B cell (primary cell): Measurements from ENCODE around the gene TBC1D2. TPM values are rescaled to one million over a fixed set of nuclear protein-coding genes. Genes with fewer than 3 reads are reported as not detected.

Experiments used
- ATAC-seq: fragments of 200-7000 bp; cut with Tn5 transposase; one replicate; pipeline ENCODE4 v1.10.0; 2021; ENCODE audit warnings: low read depth, mild to moderate bottlenecking, moderate number of reproducible peaks, moderate library complexity
- CTCF ChIA-PET: fragments of 350-600 bp; sonication (Branson Sonifier 250); formaldehyde crosslinking; loops from one replicate; lab custom pipeline; 2021; ENCODE audit warnings: antibody characterized with exemption, inconsistent platforms; lab: Charles Lee
- POLR2A ChIA-PET: fragments of 350-600 bp; sonication (Branson Sonifier 250); formaldehyde crosslinking; loops from one replicate; lab custom pipeline; 2021; ENCODE audit warnings: antibody characterized with exemption; lab: Charles Lee
- DNase-seq: peaks from one replicate; pipeline ENCODE4 v3.0.0; 2013
- H2AFZ ChIP-seq: 2 replicates; pipeline ENCODE4 v1.6.1; 2012; ENCODE audit warnings: mild to moderate bottlenecking, low read depth, low read length; ENCODE audit not compliant: insufficient read depth, poor library complexity, severe bottlenecking
- H3K27ac ChIP-seq, 2 donors: 1 replicate in 1 of 2; 2 replicates in 1 of 2; pipeline ENCODE4 v1.5.1; 2012 to 2013; ENCODE audit warnings: low read length in 2 of 2, mild to moderate bottlenecking in 2 of 2, moderate library complexity in 1 of 2
- H3K27me3 ChIP-seq, 4 experiments: fragments of 200-600 bp in 1 of 4; sonication (generic) in 1 of 4; replicated peaks in 1 of 4; 1 replicate in 2 of 4; 2 replicates in 2 of 4; pipeline versions ENCODE4 v1.6.1 to v1.7.0; 2013 to 2016; ENCODE audit warnings: low read length in 3 of 4, mild to moderate bottlenecking in 2 of 4, mixed read lengths in 1 of 4, moderate library complexity in 1 of 4; ENCODE audit not compliant: insufficient read depth in 4 of 4, control insufficient read depth in 3 of 4; ENCODE audit errors: control extremely low read depth in 1 of 4
- H3K36me3 ChIP-seq, 2 experiments: replicated peaks in 1 of 2; 1 replicate in 1 of 2; 2 replicates in 1 of 2; pipeline versions ENCODE4 v1.6.1 to v1.7.1; 2013; ENCODE audit warnings: low read length in 1 of 2; ENCODE audit not compliant: insufficient read depth in 2 of 2, control insufficient read depth in 1 of 2; ENCODE audit errors: control extremely low read depth in 1 of 2, extremely low read depth in 1 of 2
- H3K4me1 ChIP-seq, 2 donors: fragments of 200-600 bp in 1 of 2; sonication (generic) in 1 of 2; 1 replicate in 1 of 2; 2 replicates in 1 of 2; pipeline versions ENCODE4 v1.5.1 to v1.6.1; 2013 to 2017; ENCODE audit warnings: low read length in 2 of 2; ENCODE audit not compliant: control insufficient read depth in 2 of 2, insufficient read depth in 2 of 2
- H3K4me2 ChIP-seq: replicated peaks from 2 replicates; pipeline ENCODE3; 2012; ENCODE audit warnings: mild to moderate bottlenecking, low read depth, low read length; ENCODE audit not compliant: poor library complexity, severe bottlenecking
- H3K4me3 ChIP-seq, 5 experiments: fragments of 200-600 bp in 1 of 5; sonication (generic) in 1 of 5; 1 replicate in 3 of 5; 2 replicates in 2 of 5; pipeline versions ENCODE4 v1.5.1 to v1.7.0; 2011 to 2016; ENCODE audit warnings: low read length in 4 of 5, mild to moderate bottlenecking in 4 of 5, low read depth in 2 of 5, control low read depth in 1 of 5, moderate library complexity in 1 of 5; ENCODE audit not compliant: insufficient read depth in 1 of 5; ENCODE audit errors: control extremely low read depth in 1 of 5, extremely low read depth in 1 of 5
- H3K79me2 ChIP-seq: fragments of 200-600 bp; sonication (generic); one replicate; pipeline ENCODE4 v1.6.0; 2016; ENCODE audit warnings: low read length; ENCODE audit not compliant: control insufficient read depth, insufficient read depth
- H3K9ac ChIP-seq: fragments of 200-600 bp; sonication (generic); 2 replicates; pipeline ENCODE4 v1.6.1; 2017; ENCODE audit warnings: mild to moderate bottlenecking, low read length, moderate library complexity
- H3K9me3 ChIP-seq, 3 donors: one replicate each; pipeline versions ENCODE4 v1.6.1 to v1.7.1; 2013; ENCODE audit warnings: low read length in 2 of 3; ENCODE audit not compliant: control insufficient read depth in 2 of 3, insufficient read depth in 1 of 3; ENCODE audit errors: control extremely low read depth in 1 of 3
- H4K20me1 ChIP-seq: 2 replicates; pipeline ENCODE4 v1.6.0; 2012; ENCODE audit warnings: mild to moderate bottlenecking, low read length; ENCODE audit not compliant: insufficient read depth, control insufficient read depth, poor library complexity, severe bottlenecking
- H3K27ac Mint-ChIP-seq: one replicate; pipeline ENCODE4 v1.8.0; 2021; ENCODE audit warnings: mixed read lengths
- H3K27me3 Mint-ChIP-seq: one replicate; pipeline ENCODE4 v1.8.0; 2021; ENCODE audit warnings: mixed read lengths
- H3K4me1 Mint-ChIP-seq: one replicate; pipeline ENCODE4 v1.8.0; 2021; ENCODE audit warnings: mixed read lengths
- H3K4me3 Mint-ChIP-seq: one replicate; pipeline ENCODE4 v1.8.0; 2021; ENCODE audit warnings: mixed read lengths
- H3K9me3 Mint-ChIP-seq: one replicate; pipeline ENCODE4 v1.8.0; 2022; ENCODE audit warnings: mixed read lengths; ENCODE audit not compliant: insufficient read depth
- CTCF ChIP-seq: fragments of 200-600 bp; IDR thresholded peaks from one replicate; pipeline ENCODE4 v1.8.0; 2022; ENCODE audit warnings: antibody characterized with exemption, mild to moderate bottlenecking
- EZH2 ChIP-seq: IDR thresholded peaks from 2 replicates; pipeline ENCODE4 v1.6.1; 2012; ENCODE audit warnings: borderline replicate concordance, low read depth, mild to moderate bottlenecking, moderate library complexity, low read length; ENCODE audit not compliant: insufficient read depth, poor library complexity, severe bottlenecking
- WGBS: methylation state at CpG from one replicate; pipeline ENCODE4 v1.1.5; 2013; ENCODE audit warnings: missing lambda C conversion rate; ENCODE audit not compliant: insufficient coverage; 5-methylcytosine and 5-hydroxymethylcytosine counted together
- intact Hi-C: fragments of 100-400 bp; cut with micrococcal nuclease; formaldehyde crosslinking; loops from one replicate; pipeline ENCODE4 v1.10.0; 2022
- polyA plus RNA-seq: library from polyadenylated mRNA; depleted of rRNA; stranded (reverse); fragments of >200 nt; gene quantifications from 2 replicates; pipeline ENCODE4 v1.2.3, GENCODE V29; 2012
- total RNA-seq, 2 donors: library from RNA; stranded (reverse); fragments of 120-200 nt in 1 of 2; gene quantifications; 1 replicate in 1 of 2; 2 replicates in 1 of 2; pipeline versions ENCODE4 v1.2.3 to v1.2.4, GENCODE V29; 2013 to 2022

TBC1D2 gene
- total and polyA plus RNA-seq, 2 donors (not counting 1 experiment from before 2014, with no cell fraction given), result 5.0 to 5.3 TPM

- Histone ChIP-seq H3K79me2 (no peaks in the 10 kb centered on the region), H2AFZ (no peak overlapping the region), H3K36me3 (peaks cover 0 to 4% of the 10 kb centered on the region in 2 experiments), H3K27me3 (no peaks in the 10 kb centered on the region), H3K9me3 (no peaks in the 10 kb centered on the region), H3K4me2 (no peak overlapping the region), H3K9ac (no peak overlapping the region), H3K27ac (no peak overlapping the region), H4K20me1 (no peaks in the 10 kb centered on the region), H3K4me1 (peaks cover 4 to 10% of the 10 kb centered on the region in 2 donors), H3K4me3 (no peak overlapping the region)
- no peaks in the 10 kb centered on the region for H3K9me3 Mint-ChIP-seq
- no peak overlapping the region for H3K27ac Mint-ChIP-seq
- no peak for DNase-seq
- H3K27me3 Mint-ChIP-seq, result no peaks in the 10 kb centered on the region
- H3K4me1 Mint-ChIP-seq, result peaks cover 5% of the 10 kb centered on the region
- 89% methylated on average over 4 of the region's 4 CpGs for WGBS
- no peak for ATAC-seq
- POLR2A ChIA-PET, result no interaction called here
- TF ChIP-seq EZH2 (no peak), CTCF (no peak)
- no peak overlapping the region for H3K4me3 Mint-ChIP-seq
- intact Hi-C loops, result loop anchor here (5.0 kb wide), 1 partner anchor 120 kb away; no protein-coding TSS in a partner anchor
- CTCF ChIA-PET, result interaction anchor here (1.4 to 4.7 kb wide), 7 partner anchors 9 to 133 kb away, joined by 3 to 35 read pairs (median 8); partner anchors contain the start of gene TBC1D2
Measured at GRCh38 chr9:98207606-98208005, 47.8 kb downstream of the TBC1D2 start.

GRCh38 chr9:98206754-98207153, 48.7 kb downstream of the TBC1D2 start:
- H3K4me1 ChIP-seq, result peaks cover 4 to 10% of the 10 kb centered on the region in 2 donors
- no peaks in the 10 kb centered on the region for H3K27me3 Mint-ChIP-seq
- H4K20me1 ChIP-seq, result no peaks in the 10 kb centered on the region
- ATAC-seq (no peak), DNase-seq (no peak)
- H2AFZ ChIP-seq, result no peak overlapping the region
- H3K79me2 ChIP-seq, result no peaks in the 10 kb centered on the region
- H3K27me3 ChIP-seq, result no peaks in the 10 kb centered on the region
- H3K9me3 Mint-ChIP-seq, result no peaks in the 10 kb centered on the region
- no peak overlapping the region for H3K27ac ChIP-seq
- no peak overlapping the region for H3K27ac Mint-ChIP-seq
- peaks cover 0 to 4% of the 10 kb centered on the region in 2 experiments for H3K36me3 ChIP-seq
- H3K9ac ChIP-seq, result no peak overlapping the region
- H3K9me3 ChIP-seq, result no peaks in the 10 kb centered on the region
- H3K4me2 ChIP-seq, result no peak overlapping the region
- no CpG with 5 or more reads among the region's 2 CpGs for WGBS
- no peak overlapping the region for H3K4me3 ChIP-seq
- ChIA-PET CTCF (interaction anchor here (0.7 to 4.7 kb wide), 11 partner anchors 10 to 133 kb away, joined by 3 to 35 read pairs (median 8); partner anchors contain the start of gene TBC1D2), POLR2A (interaction anchor here (1.0 kb wide), 1 partner anchor 16 kb away, joined by 3 read pairs; no protein-coding TSS in a partner anchor)
- intact Hi-C loops, result loop anchor here (5.0 kb wide), 1 partner anchor 119 kb away; no protein-coding TSS in a partner anchor
- TF ChIP-seq EZH2 (no peak), CTCF (no peak)
- no peak overlapping the region for H3K4me3 Mint-ChIP-seq
- peaks cover 5% of the 10 kb centered on the region for H3K4me1 Mint-ChIP-seq
